ENCODE results near the gene MAML1. TPM values are rescaled to one million over a fixed set of nuclear protein-coding genes. Genes with fewer than 3 reads are reported as not detected.
A peak's percentile ranks its signal among the peaks of the same experiment; 100 is the strongest.
"Not testable (repeated sequence)": the region's sequence is repeated elsewhere in the genome, so short reads cannot be mapped to it uniquely, and the experiment has no call there.

Gene MAML1
- total and polyA plus RNA-seq, 5 donors = 9.1 to 15.6 (median 13.8) TPM

GRCh38 chr5:179734536-179735164, 2.0 kb downstream of the MAML1 start:
- 75% methylated on average over 12 of the region's 12 CpGs for WGBS
- ATAC-seq = no peak
- no peak for DNase-seq
- H3K9me3 ChIP-seq (ENCODE audit: control insufficient read depth, low read length) = no peaks in the 10 kb centered on the region
- no peaks in the 10 kb centered on the region for H3K27me3 ChIP-seq (ENCODE audit: control insufficient read depth, insufficient read depth)
- H3K4me1 ChIP-seq (ENCODE audit: control insufficient read depth, insufficient read depth, low read length) = peaks cover 3% of the 10 kb centered on the region
- peak overlapping the region; percentile 92 for H3K4me3 ChIP-seq (ENCODE audit: low read length)
- intact Hi-C loops (cut with DNase I) = loop anchor here in 1 of 4 donors (10.0 kb wide), 1 partner anchor 170 kb away; the partner anchor contains the start of gene TBC1D9B
- H3K27ac ChIP-seq (ENCODE audit: low read length) = no peak overlapping the region

- no peak overlapping the region for H3K4me3 ChIP-seq (ENCODE audit: low read length)
- H3K27ac ChIP-seq (ENCODE audit: low read length) = no peak overlapping the region
- ATAC-seq (no peak), DNase-seq (no peak)
- no peaks in the 10 kb centered on the region for H3K9me3 ChIP-seq (ENCODE audit: control insufficient read depth, low read length)
- intact Hi-C loops (cut with DNase I) = loop anchor here in 1 of 4 donors (10.0 kb wide), 1 partner anchor 166 kb away; the partner anchor contains the start of gene TBC1D9B
- peaks cover 3% of the 10 kb centered on the region for H3K4me1 ChIP-seq (ENCODE audit: control insufficient read depth, insufficient read depth, low read length)
- H3K27me3 ChIP-seq (ENCODE audit: control insufficient read depth, insufficient read depth) = no peaks in the 10 kb centered on the region
- WGBS = 93% methylated on average over 4 of the region's 4 CpGs
Measured at GRCh38 chr5:179738742-179739141, 6.1 kb downstream of the MAML1 start.

GRCh38 chr5:179744106-179744505, 11.5 kb downstream of the MAML1 start:
- H3K9me3 ChIP-seq (ENCODE audit: control insufficient read depth, low read length); H3K27me3 ChIP-seq (ENCODE audit: control insufficient read depth, insufficient read depth); ATAC-seq; intact Hi-C loops (cut with DNase I); H3K4me3 ChIP-seq (ENCODE audit: low read length); H3K27ac ChIP-seq (ENCODE audit: low read length); H3K4me1 ChIP-seq (ENCODE audit: control insufficient read depth, insufficient read depth, low read length); DNase-seq: not testable (repeated sequence)
- WGBS = 85% methylated on average over 7 of the region's 7 CpGs

GRCh38 chr5:179746872-179747271, 14.2 kb downstream of the MAML1 start:
- Histone ChIP-seq H3K9me3 (ENCODE audit: control insufficient read depth, low read length) (no peaks in the 10 kb centered on the region), H3K4me3 (ENCODE audit: low read length) (no peak overlapping the region), H3K4me1 (ENCODE audit: control insufficient read depth, insufficient read depth, low read length) (peaks cover 5% of the 10 kb centered on the region), H3K27ac (ENCODE audit: low read length) (no peak overlapping the region), H3K27me3 (ENCODE audit: control insufficient read depth, insufficient read depth) (no peaks in the 10 kb centered on the region)
- DNase-seq = no peak
- intact Hi-C loops (cut with DNase I) = no loop called here
- 82% methylated on average over 2 of the region's 2 CpGs for WGBS
- ATAC-seq = no peak

- 91% methylated on average over 3 of the region's 3 CpGs for WGBS
- Histone ChIP-seq H3K4me1 (ENCODE audit: control insufficient read depth, insufficient read depth, low read length) (peaks cover 5% of the 10 kb centered on the region), H3K27ac (ENCODE audit: low read length) (no peak overlapping the region), H3K9me3 (ENCODE audit: control insufficient read depth, low read length) (no peaks in the 10 kb centered on the region), H3K4me3 (ENCODE audit: low read length) (no peak overlapping the region), H3K27me3 (ENCODE audit: control insufficient read depth, insufficient read depth) (no peaks in the 10 kb centered on the region)
- no peak for DNase-seq
- no peak for ATAC-seq
- intact Hi-C loops (cut with DNase I) = no loop called here
Measured at GRCh38 chr5:179747811-179748210, 15.2 kb downstream of the MAML1 start.

- H3K27me3 ChIP-seq (ENCODE audit: control insufficient read depth, insufficient read depth) = no peaks in the 10 kb centered on the region
- H3K9me3 ChIP-seq (ENCODE audit: control insufficient read depth, low read length) = no peaks in the 10 kb centered on the region
- 76% methylated on average over 8 of the region's 8 CpGs for WGBS
- DNase-seq = peak in 1 of 3 donors; percentile 10
- peaks cover 5% of the 10 kb centered on the region for H3K4me1 ChIP-seq (ENCODE audit: control insufficient read depth, insufficient read depth, low read length)
- ATAC-seq = no peak
- no peak overlapping the region for H3K27ac ChIP-seq (ENCODE audit: low read length)
- intact Hi-C loops (cut with DNase I) = no loop called here
- H3K4me3 ChIP-seq (ENCODE audit: low read length) = no peak overlapping the region
Measured at GRCh38 chr5:179749857-179750508, 17.4 kb downstream of the MAML1 start.

- WGBS = 92% methylated on average over 5 of the region's 5 CpGs
- Histone ChIP-seq H3K27me3 (ENCODE audit: control insufficient read depth, insufficient read depth) (no peaks in the 10 kb centered on the region), H3K4me3 (ENCODE audit: low read length) (no peak overlapping the region), H3K4me1 (ENCODE audit: control insufficient read depth, insufficient read depth, low read length) (no peaks in the 10 kb centered on the region), H3K9me3 (ENCODE audit: control insufficient read depth, low read length) (no peaks in the 10 kb centered on the region), H3K27ac (ENCODE audit: low read length) (no peak overlapping the region)
- intact Hi-C loops (cut with DNase I) = no loop called here
- ATAC-seq = no peak
- DNase-seq = peak in 1 of 3 donors; percentile 1
Measured at GRCh38 chr5:179753971-179754370, 21.3 kb downstream of the MAML1 start.

- WGBS = 31% methylated on average over 2 of the region's 2 CpGs
- no peak overlapping the region for H3K4me3 ChIP-seq (ENCODE audit: low read length)
- no peaks in the 10 kb centered on the region for H3K27me3 ChIP-seq (ENCODE audit: control insufficient read depth, insufficient read depth)
- intact Hi-C loops (cut with DNase I) = no loop called here
- H3K27ac ChIP-seq (ENCODE audit: low read length) = no peak overlapping the region
- no peak for DNase-seq
- ATAC-seq = peak in 1 of 2 donors; percentile 44
- H3K4me1 ChIP-seq (ENCODE audit: control insufficient read depth, insufficient read depth, low read length) = peaks cover under 1% of the 10 kb centered on the region
- no peaks in the 10 kb centered on the region for H3K9me3 ChIP-seq (ENCODE audit: control insufficient read depth, low read length)
Measured at GRCh38 chr5:179755022-179755421, 22.4 kb downstream of the MAML1 start.

- Histone ChIP-seq H3K9me3 (ENCODE audit: control insufficient read depth, low read length) (no peaks in the 10 kb centered on the region), H3K27ac (ENCODE audit: low read length) (no peak overlapping the region), H3K4me3 (ENCODE audit: low read length) (no peak overlapping the region), H3K4me1 (ENCODE audit: control insufficient read depth, insufficient read depth, low read length) (peaks cover 11% of the 10 kb centered on the region), H3K27me3 (ENCODE audit: control insufficient read depth, insufficient read depth) (no peaks in the 10 kb centered on the region)
- WGBS = 86% methylated on average over 8 of the region's 8 CpGs
- intact Hi-C loops (cut with DNase I) = no loop called here
- DNase-seq = peak in 1 of 3 donors; percentile 1
- no peak for ATAC-seq
Measured at GRCh38 chr5:179758955-179759354, 26.3 kb downstream of the MAML1 start.

- DNase-seq (peak in 1 of 3 donors; percentile 21), ATAC-seq (no peak)
- H3K27me3 ChIP-seq (ENCODE audit: control insufficient read depth, insufficient read depth) = no peaks in the 10 kb centered on the region
- H3K9me3 ChIP-seq (ENCODE audit: control insufficient read depth, low read length) = no peaks in the 10 kb centered on the region
- H3K27ac ChIP-seq (ENCODE audit: low read length) = no peak overlapping the region
- peaks cover 14% of the 10 kb centered on the region for H3K4me1 ChIP-seq (ENCODE audit: control insufficient read depth, insufficient read depth, low read length)
- 75% methylated on average over 9 of the region's 9 CpGs for WGBS
- intact Hi-C loops (cut with DNase I) = loop anchor here in 2 of 4 donors (5.0 to 10.0 kb wide), 2 partner anchors 37 to 105 kb away; no protein-coding TSS in a partner anchor
- H3K4me3 ChIP-seq (ENCODE audit: low read length) = no peak overlapping the region
Measured at GRCh38 chr5:179759581-179760551, 27.2 kb downstream of the MAML1 start.
